ENCODE measurements around the gene ZSWIM7. TPM values are rescaled to one million over a fixed set of nuclear protein-coding genes. Genes with fewer than 3 reads are reported as not detected.
A peak's percentile ranks its signal among the peaks of the same experiment; 100 is the strongest.

Gene ZSWIM7
- total RNA-seq, 1 experiment from 2014 or later, result 28.7 TPM

DNA sequence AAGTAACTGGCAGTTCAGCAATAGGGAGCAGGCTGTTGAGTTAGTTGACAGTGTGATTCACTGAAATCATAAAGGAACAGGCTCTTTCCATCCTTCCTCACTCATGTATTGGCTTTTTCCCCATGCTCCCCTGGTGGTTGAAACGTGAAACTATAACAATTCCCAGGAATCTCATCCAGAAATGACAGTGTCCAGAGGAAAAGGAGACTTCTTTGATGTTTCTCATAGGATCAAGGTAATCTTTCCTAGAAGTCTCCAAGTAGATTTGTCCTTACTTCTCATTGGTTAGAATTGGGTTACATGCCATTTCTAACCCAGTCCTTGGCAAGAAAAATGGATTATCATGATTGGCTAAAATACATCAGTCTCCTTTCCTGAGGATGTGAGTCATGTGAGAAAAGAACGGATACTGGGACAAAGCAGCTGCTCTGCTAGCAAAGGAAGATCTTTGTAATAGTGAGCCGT lies 14.5 kb upstream of the ZSWIM7 start:
- Histone ChIP-seq H3K27me3 (replicated peaks; ENCODE audit: insufficient read depth, low read depth, low read length, poor library complexity) (no peaks in the 10 kb centered on the region), H3K4me1 (ENCODE audit: insufficient read depth, low read length, poor library complexity, severe bottlenecking) (no peaks in the 10 kb centered on the region), H3K36me3 (ENCODE audit: insufficient read depth, low read length, poor library complexity, severe bottlenecking) (peaks cover 43% of the 10 kb centered on the region), H3K27ac (ENCODE audit: low read depth, low read length, poor library complexity, severe bottlenecking) (no peak overlapping the region), H3K9me3 (ENCODE audit: low read depth, low read length, poor library complexity, severe bottlenecking) (no peaks in the 10 kb centered on the region), H3K4me3 (ENCODE audit: low read depth, low read length, poor library complexity, severe bottlenecking) (no peak overlapping the region)
- CTCF ChIA-PET, result no interaction called here
- DNase-seq (ENCODE audit: low spot score), result peak; percentile 57
- no TSS peak for BruUV-seq (replicated peaks)
- no peak for TF ChIP-seq EZH2 (IDR thresholded peaks at IDR 0.05; ENCODE audit: borderline replicate concordance, low read depth, low read length, poor library complexity, severe bottlenecking)
- peak; percentile 58 for TF ChIP-seq CTCF (conservative IDR thresholded peaks at IDR 0.05; ENCODE audit: low read depth, low read length)
- POLR2A ChIA-PET (ENCODE audit: low non-redundant PET), result no interaction called here
- intact Hi-C loops (cut with micrococcal nuclease; ENCODE audit: unreplicated experiment), result no loop called here

- Histone ChIP-seq H3K27ac (ENCODE audit: low read depth, low read length, poor library complexity, severe bottlenecking) (peak overlapping the region; percentile 2), H3K27me3 (replicated peaks; ENCODE audit: insufficient read depth, low read depth, low read length, poor library complexity) (no peaks in the 10 kb centered on the region), H3K4me3 (ENCODE audit: low read depth, low read length, poor library complexity, severe bottlenecking) (no peak overlapping the region), H3K36me3 (ENCODE audit: insufficient read depth, low read length, poor library complexity, severe bottlenecking) (peaks cover 71% of the 10 kb centered on the region), H3K9me3 (ENCODE audit: low read depth, low read length, poor library complexity, severe bottlenecking) (no peaks in the 10 kb centered on the region), H3K4me1 (ENCODE audit: insufficient read depth, low read length, poor library complexity, severe bottlenecking) (no peaks in the 10 kb centered on the region)
- BruUV-seq (replicated peaks), result no TSS peak
- no peak for DNase-seq (ENCODE audit: low spot score)
- POLR2A ChIA-PET (ENCODE audit: low non-redundant PET), result no interaction called here
- CTCF ChIA-PET, result no interaction called here
- intact Hi-C loops (cut with micrococcal nuclease; ENCODE audit: unreplicated experiment), result no loop called here
- TF ChIP-seq CTCF (conservative IDR thresholded peaks at IDR 0.05; ENCODE audit: low read depth, low read length), result no peak
- no peak for TF ChIP-seq EZH2 (IDR thresholded peaks at IDR 0.05; ENCODE audit: borderline replicate concordance, low read depth, low read length, poor library complexity, severe bottlenecking)
Observed at GRCh38 chr17:16007439-16007838, 7.9 kb upstream of the ZSWIM7 start.

DNA sequence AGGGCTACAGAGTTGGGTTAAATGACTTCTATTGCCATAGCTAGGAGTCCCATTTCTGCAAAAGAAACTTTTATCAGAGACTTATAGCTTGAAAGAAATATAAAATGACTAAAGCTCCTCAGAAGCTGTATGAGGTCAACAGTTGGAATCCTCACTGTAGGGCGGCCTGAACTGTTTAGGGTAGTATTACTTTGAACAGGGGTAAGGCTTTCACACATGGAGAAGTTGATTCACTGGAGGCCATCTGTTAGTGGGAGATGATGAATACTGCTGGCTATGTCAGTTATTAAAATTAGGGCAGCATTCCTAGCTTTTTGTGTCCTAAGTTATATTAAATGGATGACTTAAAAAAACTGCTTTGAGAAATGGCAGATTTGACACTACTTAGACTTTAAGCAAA lies 6.1 kb upstream of the ZSWIM7 start:
- no TSS peak for BruUV-seq (replicated peaks)
- peaks cover 87% of the 10 kb centered on the region for H3K36me3 ChIP-seq (ENCODE audit: insufficient read depth, low read length, poor library complexity, severe bottlenecking)
- DNase-seq (ENCODE audit: low spot score), result no peak

More for the DNA sequence above, 6.1 kb upstream of the ZSWIM7 start:
- Histone ChIP-seq H3K4me1 (ENCODE audit: insufficient read depth, low read length, poor library complexity, severe bottlenecking) (peaks cover 4% of the 10 kb centered on the region), H3K4me3 (ENCODE audit: low read depth, low read length, poor library complexity, severe bottlenecking) (no peak overlapping the region), H3K9me3 (ENCODE audit: low read depth, low read length, poor library complexity, severe bottlenecking) (peaks cover 8% of the 10 kb centered on the region), H3K27ac (ENCODE audit: low read depth, low read length, poor library complexity, severe bottlenecking) (no peak overlapping the region), H3K27me3 (replicated peaks; ENCODE audit: insufficient read depth, low read depth, low read length, poor library complexity) (no peaks in the 10 kb centered on the region)
- ChIA-PET POLR2A (ENCODE audit: low non-redundant PET) (interaction anchor here (0.6 kb wide), 1 partner anchor 79 kb away, joined by 4 read pairs; no protein-coding TSS in a partner anchor), CTCF (no interaction called here)
- no peak for TF ChIP-seq EZH2 (IDR thresholded peaks at IDR 0.05; ENCODE audit: borderline replicate concordance, low read depth, low read length, poor library complexity, severe bottlenecking)
- no peak for TF ChIP-seq CTCF (conservative IDR thresholded peaks at IDR 0.05; ENCODE audit: low read depth, low read length)
- intact Hi-C loops (cut with micrococcal nuclease; ENCODE audit: unreplicated experiment), result no loop called here

Measured in A673 (cell line).